CD14-positive monocyte (primary cell): ENCODE measurements around the gene DPPA5. TPM values are rescaled to one million over a fixed set of nuclear protein-coding genes. Genes with fewer than 3 reads are reported as not detected.

ENCODE experiments used
- DNase-seq, 3 donors: peaks; one replicate each; pipeline ENCODE4 v3.0.0-alpha.2; 2011 to 2022
- H2AFZ ChIP-seq: 2 replicates; pipeline ENCODE4 v1.6.0; 2012; ENCODE audit warnings: mild to moderate bottlenecking, low read depth, low read length, inconsistent platforms; ENCODE audit not compliant: insufficient read depth, poor library complexity, severe bottlenecking
- H3K27ac ChIP-seq, 2 donors: 1 replicate in 1 of 2; 2 replicates in 1 of 2; pipeline ENCODE4 v1.5.1; 2012 to 2013; ENCODE audit warnings: low read length in 2 of 2, control low read depth in 1 of 2, inconsistent platforms in 1 of 2, low read depth in 1 of 2, mild to moderate bottlenecking in 1 of 2
- H3K27me3 ChIP-seq, 2 donors: one replicate each; pipeline versions ENCODE4 v1.6.0 to v1.6.1; 2011 to 2013; ENCODE audit warnings: low read length in 2 of 2; ENCODE audit not compliant: control insufficient read depth in 2 of 2, insufficient read depth in 2 of 2
- H3K36me3 ChIP-seq, 2 donors: replicated peaks in 1 of 2; 1 replicate in 1 of 2; 2 replicates in 1 of 2; pipeline versions ENCODE4 v1.5.1 to v1.6.1; 2012 to 2013; ENCODE audit warnings: low read length in 2 of 2, control low read depth in 1 of 2, inconsistent platforms in 1 of 2, mild to moderate bottlenecking in 1 of 2; ENCODE audit not compliant: insufficient read depth in 2 of 2, control insufficient read depth in 1 of 2
- H3K4me1 ChIP-seq, 2 donors: 1 replicate in 1 of 2; 2 replicates in 1 of 2; pipeline versions ENCODE4 v1.5.1 to v1.6.1; 2012 to 2013; ENCODE audit warnings: low read length in 2 of 2, control low read depth in 1 of 2, inconsistent platforms in 1 of 2, mild to moderate bottlenecking in 1 of 2, moderate library complexity in 1 of 2; ENCODE audit not compliant: insufficient read depth in 2 of 2, control insufficient read depth in 1 of 2
- H3K4me2 ChIP-seq: replicated peaks from 2 replicates; pipeline ENCODE3; 2012; ENCODE audit warnings: low read length, moderate library complexity, mild to moderate bottlenecking; ENCODE audit not compliant: poor library complexity, severe bottlenecking; ENCODE audit errors: extremely low read depth
- H3K4me3 ChIP-seq, 3 experiments: fragments of 200-600 bp in 1 of 3; sonication (generic) in 1 of 3; replicated peaks in 1 of 3; 1 replicate in 2 of 3; 2 replicates in 1 of 3; pipeline ENCODE4 v1.5.1; 2011 to 2013; ENCODE audit warnings: low read length in 3 of 3, mild to moderate bottlenecking in 3 of 3, control low read depth in 2 of 3, low read depth in 2 of 3, inconsistent platforms in 1 of 3, moderate library complexity in 1 of 3
- H3K79me2 ChIP-seq: 2 replicates; pipeline ENCODE4 v1.6.0; 2012; ENCODE audit warnings: mild to moderate bottlenecking, control low read depth, inconsistent platforms, low read length, moderate library complexity; ENCODE audit not compliant: insufficient read depth
- H3K9ac ChIP-seq: 2 replicates; pipeline ENCODE4 v1.6.0; 2017; ENCODE audit warnings: low read length, mild to moderate bottlenecking; ENCODE audit not compliant: insufficient read depth, poor library complexity, severe bottlenecking
- H3K9me3 ChIP-seq, 2 donors: replicated peaks in 1 of 2; 1 replicate in 1 of 2; 2 replicates in 1 of 2; pipeline versions ENCODE4 v1.5.1 to v1.6.1; 2012 to 2013; ENCODE audit warnings: low read length in 2 of 2, control low read depth in 1 of 2; ENCODE audit not compliant: control insufficient read depth in 1 of 2, insufficient read depth in 1 of 2
- H4K20me1 ChIP-seq: 2 replicates; pipeline ENCODE4 v1.6.0; 2012; ENCODE audit warnings: mild to moderate bottlenecking, low read length, control low read depth, moderate library complexity; ENCODE audit not compliant: insufficient read depth
- H3K27ac Mint-ChIP-seq, 7 donors: one replicate each; pipeline ENCODE4 v1.8.0; 2020; ENCODE audit warnings: mild to moderate bottlenecking in 7 of 7, mixed read lengths in 7 of 7, moderate library complexity in 6 of 7, inconsistent platforms in 2 of 7
- H3K27me3 Mint-ChIP-seq, 3 donors: one replicate each; pipeline ENCODE4 v1.8.0; 2021 to 2022; ENCODE audit warnings: low read depth in 3 of 3, mild to moderate bottlenecking in 3 of 3, mixed read lengths in 3 of 3, moderate library complexity in 3 of 3, inconsistent platforms in 1 of 3
- H3K36me3 Mint-ChIP-seq, 2 donors: one replicate each; pipeline ENCODE4 v1.8.0; 2020; ENCODE audit warnings: mixed read lengths in 2 of 2, inconsistent platforms in 1 of 2, mild to moderate bottlenecking in 1 of 2
- H3K4me1 Mint-ChIP-seq: one replicate; pipeline ENCODE4 v1.8.0; 2020; ENCODE audit warnings: mild to moderate bottlenecking, mixed read lengths
- H3K4me3 Mint-ChIP-seq, 2 donors: one replicate each; pipeline ENCODE4 v1.8.0; 2020; ENCODE audit warnings: mild to moderate bottlenecking in 2 of 2, mixed read lengths in 2 of 2, moderate library complexity in 1 of 2
- H3K9me3 Mint-ChIP-seq, 7 donors: one replicate each; pipeline ENCODE4 v1.8.0; 2020 to 2022; ENCODE audit warnings: mixed read lengths in 7 of 7, mild to moderate bottlenecking in 6 of 7, moderate library complexity in 6 of 7, inconsistent platforms in 2 of 7
- CTCF ChIP-seq: fragments of 200-600 bp; IDR thresholded peaks from one replicate; pipeline ENCODE4 v1.8.0; 2022; ENCODE audit warnings: antibody characterized with exemption, mild to moderate bottlenecking
- WGBS: methylation state at CpG from one replicate; pipeline ENCODE4 v1.1.5; 2013; ENCODE audit warnings: missing lambda C conversion rate; ENCODE audit not compliant: insufficient coverage; 5-methylcytosine and 5-hydroxymethylcytosine counted together
- intact Hi-C, 2 donors: fragments of 100-400 bp; cut with micrococcal nuclease; formaldehyde crosslinking; loops; one replicate each; pipeline versions ENCODE4 v1.15.0 to v1.15.1; 2023
- polyA plus RNA-seq, 3 donors: library from polyadenylated mRNA; depleted of rRNA in 1 of 3; unstranded in 2 of 3; stranded (reverse) in 1 of 3; fragments of 300-500 nt in 2 of 3; fragments of >200 nt in 1 of 3; fragmentation: Illumina TruSeq in 2 of 3; gene quantifications; 1 replicate in 2 of 3; 2 replicates in 1 of 3; pipeline ENCODE4 v1.2.3, GENCODE V29; 2012 to 2021

DPPA5 gene
- polyA plus RNA-seq, 3 donors, result not detected

- no peaks in the 10 kb centered on the region for H3K9me3 ChIP-seq
- intact Hi-C loops, result no loop called here
- peaks cover 4 to 9% (median 6%) of the 10 kb centered on the region in 3 donors for H3K27me3 Mint-ChIP-seq
- H2AFZ ChIP-seq, result no peak overlapping the region
- no peaks in the 10 kb centered on the region for H3K9me3 Mint-ChIP-seq
- DNase-seq, result no peak
- H4K20me1 ChIP-seq, result no peaks in the 10 kb centered on the region
- H3K27ac Mint-ChIP-seq, result no peak overlapping the region
- no peak overlapping the region for H3K4me3 ChIP-seq
- H3K9ac ChIP-seq, result no peak overlapping the region
- 100% methylated on average over 1 of the region's 2 CpGs for WGBS
- no peaks in the 10 kb centered on the region for H3K36me3 ChIP-seq
- H3K79me2 ChIP-seq, result no peaks in the 10 kb centered on the region
- no peaks in the 10 kb centered on the region for H3K27me3 ChIP-seq
- H3K4me2 ChIP-seq, result no peak overlapping the region
- no peaks in the 10 kb centered on the region for H3K4me1 ChIP-seq
- H3K36me3 Mint-ChIP-seq, result no peaks in the 10 kb centered on the region
- H3K4me3 Mint-ChIP-seq, result no peak overlapping the region
- H3K4me1 Mint-ChIP-seq, result no peaks in the 10 kb centered on the region
- no peak overlapping the region for H3K27ac ChIP-seq
- no peak for TF ChIP-seq CTCF
Measured at GRCh38 chr6:73340048-73340447, 14.0 kb downstream of the DPPA5 start.

GRCh38 chr6:73339340-73339739 is 14.7 kb downstream of the DPPA5 start:
- Mint-ChIP-seq H3K4me3 (no peak overlapping the region), H3K27ac (no peak overlapping the region), H3K9me3 (no peaks in the 10 kb centered on the region), H3K4me1 (no peaks in the 10 kb centered on the region), H3K27me3 (peaks cover 4 to 7% (median 6%) of the 10 kb centered on the region in 3 donors), H3K36me3 (no peaks in the 10 kb centered on the region)
- TF ChIP-seq CTCF, result no peak
- Histone ChIP-seq H4K20me1 (no peaks in the 10 kb centered on the region), H3K36me3 (no peaks in the 10 kb centered on the region), H3K4me2 (no peak overlapping the region), H3K9ac (no peak overlapping the region), H2AFZ (no peak overlapping the region), H3K79me2 (no peaks in the 10 kb centered on the region), H3K27me3 (no peaks in the 10 kb centered on the region), H3K4me3 (no peak overlapping the region), H3K9me3 (no peaks in the 10 kb centered on the region), H3K27ac (no peak overlapping the region), H3K4me1 (no peaks in the 10 kb centered on the region)
- WGBS, result 100% methylated on average over 3 of the region's 3 CpGs
- intact Hi-C loops, result no loop called here
- DNase-seq, result no peak
